HL-60/S4 treated with retinoic acid at 250 ng/mL for 4 days and 3 days (cell line): ENCODE results near the gene VMAC.
"Not testable (repeated sequence)": the region's sequence is repeated elsewhere in the genome, so short reads cannot be mapped to it uniquely, and the experiment has no call there.

Source experiments
- in situ Hi-C: fragments of 300-500 bp; cut with MboI; formaldehyde crosslinking; loops from 2 replicates; pipeline ENCODE4 v1.7.0; 2022; ENCODE audit warnings: low sequenced_read_pairs

The VMAC gene

DNA sequence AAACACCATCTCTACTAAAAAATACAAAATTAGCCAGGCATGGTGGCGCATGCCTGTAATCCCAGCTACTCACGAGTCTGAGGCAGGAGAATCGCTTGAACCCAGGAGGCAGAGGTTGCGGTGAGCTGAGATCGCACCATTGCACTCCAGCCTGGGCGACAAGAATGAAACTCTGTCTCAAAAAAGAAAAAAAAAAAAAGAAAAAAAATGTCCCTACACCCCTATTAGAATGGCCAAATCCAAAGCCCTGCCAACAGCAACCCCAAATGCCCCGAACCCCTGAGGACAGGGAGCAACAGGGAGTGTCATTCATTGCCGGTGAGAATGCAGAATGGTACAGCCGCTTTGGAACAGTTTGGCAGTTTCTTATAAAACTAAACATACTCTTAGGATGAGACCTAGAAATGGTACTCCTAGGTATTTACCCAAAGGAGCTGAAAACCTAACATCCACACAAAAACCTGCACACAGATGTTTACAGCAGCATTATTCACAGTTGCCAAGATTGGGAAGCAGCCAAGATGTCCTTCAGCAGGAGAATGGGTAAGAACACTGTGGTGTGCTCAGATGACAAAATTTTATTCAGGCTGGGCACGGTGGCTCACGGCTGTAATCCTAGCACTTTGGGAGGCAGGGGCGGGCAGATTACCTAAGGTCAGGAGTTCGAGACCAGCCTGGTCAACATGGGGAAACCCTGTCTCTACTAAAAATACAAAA, 21.4 kb upstream of the VMAC start:
- in situ Hi-C loops, result not testable (repeated sequence)

DNA sequence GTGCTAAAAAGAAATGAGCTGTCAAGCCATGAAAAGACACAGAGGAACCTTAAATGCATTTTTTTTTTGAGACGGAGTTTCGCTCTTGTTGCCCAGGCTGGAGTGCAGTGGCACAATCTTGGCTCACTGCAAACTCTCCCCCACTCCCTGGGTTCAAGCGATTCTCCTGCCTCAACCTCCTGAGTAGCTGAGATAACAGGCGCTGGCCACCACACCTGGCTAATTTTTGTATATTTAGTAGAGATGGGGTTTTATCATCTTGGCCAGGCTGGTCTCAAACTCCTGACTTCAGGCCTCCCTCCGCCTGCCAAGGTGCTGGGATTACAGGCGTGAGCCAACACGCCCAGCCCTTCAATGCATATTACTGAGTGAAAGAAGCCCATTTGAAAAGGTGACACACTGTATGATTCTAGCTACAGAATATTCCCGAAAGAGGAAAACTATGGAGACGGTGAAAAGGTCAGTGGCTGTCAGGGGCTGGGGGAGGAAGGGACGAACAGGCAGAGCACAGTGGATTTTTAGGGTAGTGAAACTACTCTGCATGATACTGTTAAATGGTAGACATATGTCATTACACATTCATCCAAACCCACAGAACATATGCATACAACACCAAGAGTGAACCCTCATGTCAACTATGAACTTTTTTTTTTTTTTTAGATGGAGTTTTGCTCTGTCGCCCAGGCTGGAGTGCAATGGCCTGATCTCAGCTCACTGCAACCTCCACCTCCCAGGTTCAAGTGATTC, 20.4 kb upstream of the VMAC start:
- in situ Hi-C loops, result not testable (repeated sequence)

DNA sequence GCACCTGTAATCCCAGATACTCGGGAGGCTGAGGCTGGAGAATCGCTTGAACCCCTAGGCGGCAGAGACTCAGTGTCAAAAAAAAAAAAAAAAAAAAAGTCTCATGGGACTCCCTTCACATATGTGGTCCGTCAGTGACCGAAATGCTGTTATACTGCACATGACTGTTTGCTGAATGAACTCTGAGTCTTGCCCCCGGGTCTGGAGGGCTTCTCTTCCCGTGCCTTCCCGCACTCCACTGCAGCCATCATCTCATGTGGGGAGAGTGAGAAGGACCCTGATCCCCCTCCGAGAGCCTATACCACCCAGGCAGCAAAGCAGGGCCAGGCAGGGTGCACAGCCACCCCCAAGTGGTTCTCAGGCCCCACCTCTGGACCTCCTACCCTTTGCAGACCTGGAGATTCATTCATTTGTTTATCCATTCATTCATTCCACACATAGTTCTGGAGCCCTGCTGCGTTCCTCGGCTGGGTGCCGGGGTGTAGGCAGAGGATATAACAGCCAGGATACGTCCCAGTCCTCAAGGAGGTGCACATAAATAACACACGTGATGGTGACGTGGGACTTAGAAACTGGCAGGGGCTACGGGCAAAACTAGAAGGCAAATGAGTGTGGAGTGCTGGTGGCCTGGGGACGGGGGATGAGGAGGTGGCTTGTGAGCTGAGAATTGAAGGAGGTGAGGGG, 15.2 kb upstream of the VMAC start:
- in situ Hi-C loops, result no loop called here

DNA sequence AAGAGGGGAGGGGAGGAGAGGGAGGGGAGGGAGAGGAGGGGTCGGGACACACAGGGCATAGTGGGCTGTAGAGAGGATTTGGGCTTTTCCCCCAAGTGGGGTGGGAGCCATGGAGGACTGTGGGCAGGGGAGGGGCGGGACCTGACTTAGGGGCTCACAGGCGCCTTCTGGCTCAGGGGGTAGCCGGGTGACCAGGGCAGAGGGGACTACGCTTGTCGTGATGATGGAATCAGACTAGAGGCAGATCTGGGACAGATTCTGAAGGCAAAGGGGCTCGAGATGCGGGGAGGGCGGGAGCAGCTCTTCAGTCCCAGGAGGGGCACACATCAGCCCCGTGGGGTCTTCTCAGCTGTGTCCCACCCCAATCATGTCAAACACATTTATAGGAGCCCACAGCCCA, 14.6 kb upstream of the VMAC start:
- in situ Hi-C loops, result no loop called here

DNA sequence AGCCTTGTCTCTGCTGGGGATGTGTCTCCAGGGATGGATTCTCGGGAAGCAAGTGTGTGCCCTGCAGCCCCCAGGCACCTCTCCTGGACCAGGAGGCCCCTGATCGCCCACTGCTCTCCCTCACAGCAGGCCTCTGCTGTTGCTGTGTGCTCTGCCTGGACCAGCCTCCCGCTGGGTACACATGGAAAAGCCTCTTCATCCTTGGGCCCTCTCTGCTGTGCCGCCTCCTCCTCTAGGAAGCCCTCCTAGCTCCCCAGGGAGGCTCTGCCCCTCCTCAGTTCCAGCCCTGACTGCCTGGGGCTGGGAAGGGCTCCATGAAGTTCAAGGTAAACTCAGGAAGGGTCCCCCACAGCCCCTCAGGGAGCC, 13.1 kb upstream of the VMAC start:
- in situ Hi-C loops, result no loop called here

DNA sequence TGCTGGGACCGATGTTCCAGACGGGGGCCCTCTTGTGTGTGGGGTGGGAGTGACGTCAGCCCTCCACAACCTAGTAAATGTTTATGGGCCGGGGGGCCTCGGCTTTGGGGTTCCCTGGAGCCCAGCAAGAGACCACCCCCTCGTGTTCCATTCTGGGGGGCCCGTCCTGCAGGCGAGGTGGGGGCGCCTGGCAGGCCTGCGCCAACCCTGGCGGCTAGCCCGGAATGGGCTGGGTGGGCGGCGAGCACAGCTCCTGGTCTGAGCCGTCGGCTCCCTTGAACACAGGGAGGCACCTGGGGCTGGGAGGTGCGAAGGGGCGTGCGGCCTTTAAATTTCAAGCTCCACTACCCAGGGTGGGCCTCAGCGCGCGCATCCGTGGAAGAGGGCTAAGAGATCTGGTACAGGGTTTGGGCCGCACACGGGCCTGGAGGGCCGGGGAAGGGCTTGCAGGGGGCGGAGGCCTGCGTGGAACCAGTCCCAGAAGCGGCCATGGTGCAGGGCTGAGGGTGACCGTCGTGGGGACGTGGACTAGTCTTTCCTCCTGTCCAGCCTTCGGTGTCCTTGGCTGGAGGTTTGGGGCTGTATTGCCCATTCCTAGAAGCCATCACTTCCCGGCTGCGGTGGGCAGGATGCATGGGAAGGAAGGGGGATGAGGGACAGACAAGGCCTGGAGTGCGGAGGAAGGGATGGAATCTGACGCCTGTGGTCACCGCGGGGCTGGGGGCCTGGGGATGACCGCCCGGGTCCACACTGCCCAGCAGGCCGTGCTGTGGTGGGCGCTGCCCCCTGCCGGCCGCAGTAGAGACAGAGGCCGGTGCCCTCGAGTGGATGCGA, 12.5 kb upstream of the VMAC start:
- in situ Hi-C loops, result no loop called here

DNA sequence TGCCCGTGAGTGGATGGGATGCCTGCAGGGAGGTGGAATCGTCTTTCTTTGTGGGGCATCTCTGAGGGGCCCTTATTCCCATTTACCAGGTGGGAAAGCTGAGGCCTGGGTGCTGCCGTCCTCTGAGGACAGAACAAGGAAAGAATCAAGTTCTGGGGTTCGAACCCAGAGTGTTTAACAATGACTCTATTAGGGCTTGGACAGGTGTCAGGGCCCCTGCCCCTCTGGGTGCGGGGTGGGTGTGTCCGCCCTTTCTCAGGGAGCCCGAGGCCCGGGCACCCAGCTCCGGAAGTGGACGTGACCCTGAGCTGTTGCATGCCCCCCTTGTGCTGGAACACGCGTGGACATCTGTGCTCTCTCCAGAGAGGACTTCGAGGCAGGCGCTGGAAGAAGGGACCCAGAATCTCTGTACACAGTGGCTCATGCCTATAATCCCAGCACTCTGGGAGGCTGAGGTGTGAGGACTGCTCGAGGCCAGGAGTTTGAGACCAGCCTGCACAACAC, 11.8 kb upstream of the VMAC start:
- in situ Hi-C loops, result no loop called here

DNA sequence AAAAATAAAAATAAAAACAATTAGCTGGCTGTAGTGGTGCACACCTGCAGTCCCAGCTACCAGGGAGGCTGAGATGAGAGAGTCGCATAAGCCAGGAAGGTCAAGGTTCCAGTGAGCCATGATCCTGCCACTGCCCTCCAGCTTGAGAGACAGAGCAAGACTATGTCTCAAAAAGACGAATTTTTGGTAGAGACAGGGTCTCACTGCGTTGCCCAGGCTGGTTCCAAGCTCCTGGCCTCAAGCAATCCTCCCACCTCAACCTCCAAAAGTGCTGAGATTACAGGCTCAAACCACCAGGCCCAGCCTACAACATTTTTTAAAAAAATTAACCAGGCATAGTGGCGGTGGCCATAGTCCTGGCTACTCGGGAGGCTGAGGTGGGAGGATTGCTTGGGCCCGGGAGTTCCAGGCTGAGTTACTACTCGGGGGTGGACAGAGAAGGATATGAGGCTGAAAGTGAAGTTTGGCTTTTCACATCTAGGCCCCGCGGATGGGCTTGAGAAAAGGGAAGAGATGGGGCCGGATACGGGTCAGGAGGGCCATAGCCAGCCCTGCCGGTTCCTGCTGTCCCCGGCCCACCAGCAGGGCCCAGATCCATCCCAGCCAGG, 11.3 kb upstream of the VMAC start:
- in situ Hi-C loops, result no loop called here

DNA sequence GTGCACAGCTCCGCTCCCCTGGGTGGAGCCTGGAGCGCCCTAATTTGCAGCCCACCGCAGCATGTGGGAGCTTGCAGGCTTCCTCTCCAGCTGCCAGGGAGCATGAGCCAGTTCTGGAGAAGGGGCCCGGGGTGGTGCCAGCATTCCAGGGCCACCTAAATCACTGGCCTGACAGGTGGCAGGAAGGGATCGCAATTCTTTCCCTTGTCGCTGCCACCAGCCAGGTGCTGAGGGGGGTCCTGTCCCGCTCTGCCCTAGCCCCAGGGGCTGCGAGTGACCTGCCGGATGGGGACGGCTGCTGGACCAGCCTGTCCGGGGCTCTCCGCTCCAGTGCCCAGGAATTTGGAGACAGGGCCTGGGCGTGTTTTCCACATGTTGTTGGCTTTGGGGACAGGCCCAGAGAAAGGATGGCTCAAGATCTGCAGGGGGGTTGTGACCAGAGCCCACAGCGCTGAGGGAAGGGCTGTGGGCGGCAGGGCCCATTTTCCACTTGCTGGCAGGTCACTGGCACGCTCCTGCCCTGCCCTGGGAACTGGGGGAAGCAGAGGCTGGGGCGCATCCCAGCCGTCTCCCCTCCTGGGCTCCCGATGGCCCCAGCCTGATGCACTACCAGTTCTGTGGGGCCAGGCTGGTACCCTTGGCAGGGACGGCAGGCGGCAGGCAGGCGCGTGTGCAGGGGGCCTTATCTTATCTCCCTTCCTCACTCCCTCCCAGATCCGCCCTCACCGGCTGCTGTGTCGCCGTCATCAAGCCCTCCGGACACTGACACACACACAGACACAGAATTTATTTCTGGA, 10.6 kb upstream of the VMAC start:
- in situ Hi-C loops, result no loop called here

DNA sequence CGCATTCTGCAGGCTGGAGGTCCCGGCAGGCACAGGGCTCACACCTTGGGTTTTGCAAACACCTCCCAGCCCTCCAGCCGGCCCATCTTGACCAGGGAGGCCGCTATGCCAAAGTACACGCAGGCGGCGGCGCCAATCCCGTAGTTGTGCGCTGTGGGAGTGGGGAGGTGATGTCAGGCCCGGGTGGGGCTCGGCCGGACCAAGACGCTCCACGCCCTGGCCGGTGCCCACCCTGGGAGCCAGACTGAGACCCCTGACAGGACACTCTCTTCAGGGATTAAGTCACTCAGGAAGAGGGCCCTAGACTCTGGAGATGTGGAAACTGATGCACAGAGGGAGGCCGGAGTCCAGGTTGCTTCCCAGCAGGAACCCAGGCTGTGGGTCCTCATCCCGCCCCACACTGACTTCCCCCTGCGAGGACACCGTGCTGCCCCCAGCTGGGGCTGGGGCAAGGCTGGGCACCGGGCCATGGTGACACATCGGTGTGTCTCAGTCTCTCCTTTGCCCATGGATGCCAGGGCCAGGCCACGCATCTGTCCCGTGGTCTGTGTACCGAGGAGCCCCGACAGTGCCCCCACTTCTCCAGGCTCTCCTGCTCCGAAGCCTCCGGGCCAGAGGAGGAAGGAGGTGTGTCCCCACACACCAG, 9.8 kb upstream of the VMAC start:
- in situ Hi-C loops, result no loop called here

DNA sequence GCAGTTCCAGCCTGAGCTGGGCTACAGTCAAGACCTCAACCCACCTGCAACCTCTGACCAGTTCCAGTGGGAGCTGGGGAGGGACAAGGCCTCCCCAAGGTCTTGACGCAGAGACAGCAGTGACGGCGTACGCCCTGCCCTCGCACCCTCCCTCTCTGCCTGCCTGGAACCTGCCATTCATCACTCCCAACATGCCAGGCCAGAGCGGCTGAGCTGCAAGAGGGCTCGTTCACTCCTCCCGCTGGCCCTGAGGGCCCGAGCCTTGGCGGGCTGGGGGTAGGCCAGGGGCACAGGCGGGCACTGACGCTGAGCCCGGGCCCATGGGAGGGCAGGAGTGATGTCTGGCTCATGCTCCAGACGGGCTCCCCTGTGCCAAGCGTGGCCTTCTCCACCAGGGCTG, 9.3 kb upstream of the VMAC start:
- in situ Hi-C loops, result no loop called here

DNA sequence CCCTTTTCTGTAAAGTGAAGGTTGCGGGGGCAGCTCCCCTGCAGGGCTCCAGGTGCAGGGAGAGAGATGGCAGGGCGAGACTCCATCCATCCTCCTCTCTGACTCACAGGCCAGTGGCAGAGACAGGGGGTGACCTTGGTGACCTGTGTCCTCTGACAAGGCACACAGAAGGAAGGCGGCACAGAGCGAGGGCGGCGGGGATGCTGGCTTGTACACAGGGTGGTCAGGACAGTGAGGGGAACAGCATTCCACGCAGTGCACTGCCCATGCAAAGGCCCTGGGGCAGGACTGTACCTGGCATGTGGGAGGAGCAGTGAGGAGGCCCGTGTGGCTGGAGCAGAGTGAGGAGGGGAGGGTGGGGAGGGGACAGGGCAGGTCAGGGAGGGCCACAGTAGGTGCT, 8.8 kb upstream of the VMAC start:
- in situ Hi-C loops, result no loop called here

DNA sequence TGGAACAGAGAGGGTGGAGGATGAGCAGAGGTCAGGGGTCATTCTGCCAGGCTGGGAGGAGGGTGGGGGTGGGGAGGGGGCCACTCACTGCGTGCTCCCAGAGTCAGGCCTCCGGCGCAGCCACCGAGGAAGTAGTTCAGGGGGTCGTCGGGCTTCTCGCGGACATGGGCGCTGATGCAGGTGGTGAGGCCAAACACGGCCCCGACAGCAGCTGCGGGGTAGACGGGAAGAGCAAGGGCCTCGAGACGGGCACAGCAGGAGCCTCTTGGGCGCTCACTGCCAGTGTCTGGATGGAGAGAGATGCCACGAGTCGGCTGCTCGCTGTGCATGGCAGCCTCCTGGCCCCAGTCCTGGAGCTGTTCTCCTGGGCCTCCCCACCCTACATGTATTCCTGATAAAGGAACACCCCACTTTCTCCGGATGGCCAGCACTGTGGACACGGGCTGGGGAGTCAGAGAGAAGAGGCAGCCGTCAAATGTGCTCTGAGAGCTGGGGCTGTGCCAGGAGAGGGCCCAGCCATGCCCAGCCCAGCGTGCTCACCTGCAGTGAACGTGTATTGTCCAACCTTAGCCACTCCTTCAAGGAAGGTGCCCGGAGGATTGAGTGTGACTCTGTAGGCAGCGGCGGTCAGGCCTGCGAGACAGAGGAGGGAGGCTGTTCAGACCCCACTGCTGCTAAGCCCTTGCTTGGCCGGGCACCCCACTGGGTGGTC, 8.2 kb upstream of the VMAC start:
- in situ Hi-C loops, result no loop called here

DNA sequence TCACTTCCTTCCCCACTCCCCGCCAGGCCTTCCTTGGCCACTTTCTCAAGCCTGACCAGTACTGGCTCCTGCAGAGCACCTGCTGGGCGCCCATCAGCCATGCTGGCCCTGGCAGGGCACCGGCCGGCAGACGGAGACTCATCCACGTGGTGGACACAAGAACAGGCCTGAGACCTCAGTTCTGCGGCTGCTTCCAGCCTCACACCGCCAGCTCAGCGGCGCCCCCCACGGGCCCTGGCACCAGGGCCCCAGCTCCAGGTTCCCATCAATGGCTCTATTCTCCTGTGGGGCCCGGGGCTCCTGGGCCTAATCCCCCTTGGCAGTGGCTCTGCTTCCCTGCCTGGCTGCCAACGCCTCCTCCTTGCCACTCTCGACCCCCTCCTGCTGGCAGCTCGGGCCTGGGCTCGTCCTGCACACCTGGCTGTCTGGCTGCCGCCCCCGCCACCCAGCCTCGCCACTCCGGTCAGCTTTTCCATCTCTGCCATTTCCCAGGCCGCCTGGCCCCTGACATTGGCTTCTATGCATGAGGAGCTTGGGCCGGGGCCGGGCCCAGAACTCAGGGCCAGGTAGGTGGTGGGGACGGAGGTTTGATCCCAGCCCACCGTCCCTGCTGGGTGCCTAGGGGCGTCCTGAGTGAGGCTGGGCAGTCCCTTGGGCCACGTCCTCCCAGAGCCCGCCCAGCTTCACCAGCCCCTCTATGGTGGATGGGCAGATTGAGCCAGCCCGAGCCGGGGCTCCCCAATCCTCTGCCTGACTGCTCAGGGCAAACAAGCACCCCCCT, 7.3 kb upstream of the VMAC start:
- in situ Hi-C loops, result no loop called here

DNA sequence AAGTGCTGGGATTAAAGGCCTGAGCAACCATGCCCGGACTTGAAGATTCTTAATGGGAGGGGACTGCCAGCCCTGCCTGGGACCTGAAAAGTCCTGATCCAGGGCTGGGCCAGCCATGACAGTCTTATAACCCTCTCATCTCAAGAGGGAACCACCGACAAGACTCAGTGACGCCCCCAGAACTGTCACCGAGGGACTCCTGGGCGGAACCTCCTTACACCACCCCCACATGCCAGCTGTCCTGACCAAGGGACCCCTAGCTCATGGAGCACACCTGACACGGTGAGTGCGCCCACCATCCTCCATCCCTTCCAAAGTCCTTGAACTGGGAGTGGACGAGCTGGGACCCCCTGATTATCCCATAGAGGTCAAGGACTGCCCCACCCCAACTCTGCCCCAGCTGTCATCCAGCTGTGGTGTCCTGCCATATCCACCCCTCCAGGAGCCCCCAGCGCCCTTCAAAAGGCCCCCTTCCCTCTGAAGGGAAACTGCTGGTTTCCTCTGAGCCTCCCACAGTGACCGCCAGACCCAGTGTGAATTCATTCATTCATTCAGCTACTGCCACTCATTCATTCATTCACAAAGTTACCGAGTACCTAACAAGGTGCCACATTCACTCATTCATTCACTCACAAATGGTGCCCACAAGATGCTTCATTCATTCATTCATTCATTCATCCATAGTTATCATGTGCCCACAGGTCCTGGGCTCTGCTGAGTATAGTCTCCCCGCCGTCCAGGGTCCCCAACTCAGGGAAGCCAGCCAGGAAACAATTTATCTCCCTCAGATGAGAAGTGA, 4.7 kb upstream of the VMAC start:
- in situ Hi-C loops, result no loop called here

DNA sequence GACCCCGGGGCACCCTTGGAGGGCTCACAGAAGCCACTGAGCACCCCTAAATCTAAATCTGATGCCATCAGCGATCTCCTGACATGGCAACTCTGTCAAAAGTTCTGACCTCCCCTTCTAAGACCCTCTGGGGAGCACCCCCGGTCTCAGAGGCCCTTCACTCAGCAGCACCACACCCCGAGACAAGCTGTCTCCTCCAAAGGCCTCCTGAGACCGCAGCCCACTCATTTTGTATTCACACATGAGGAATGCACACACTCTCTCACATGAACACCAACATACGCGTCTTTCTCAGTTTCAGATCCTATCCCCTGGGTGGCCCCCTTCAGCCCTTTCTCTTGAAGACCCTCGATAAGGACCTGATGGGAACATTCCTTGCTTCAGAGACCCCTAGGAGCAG, 3.7 kb upstream of the VMAC start:
- in situ Hi-C loops, result no loop called here

DNA sequence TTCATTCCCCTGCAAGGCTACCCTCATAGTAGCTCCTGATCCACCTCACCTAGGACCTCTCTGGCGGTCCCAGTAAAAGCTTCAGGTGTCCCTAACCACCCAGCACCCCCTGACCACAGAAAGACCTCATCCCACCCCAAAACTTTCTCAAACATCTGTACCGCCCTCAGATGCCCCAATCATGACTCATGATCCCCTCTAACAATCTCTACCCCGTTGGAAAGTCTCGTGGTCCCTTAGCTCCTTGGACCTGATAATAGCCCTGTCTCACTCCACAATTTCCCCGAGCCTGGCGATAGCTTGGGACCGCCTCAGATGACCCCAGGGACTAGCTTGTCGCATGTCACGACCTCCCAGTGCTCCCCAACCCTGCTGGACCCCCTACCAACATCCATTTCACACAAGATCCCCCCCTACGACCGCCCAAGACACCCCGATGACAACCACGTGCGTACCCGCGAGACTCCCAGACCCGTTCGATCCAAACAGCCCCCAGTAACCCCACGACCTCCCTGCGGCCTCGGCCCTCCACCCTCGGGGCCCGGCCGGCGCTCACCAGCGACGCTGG, 1.5 kb upstream of the VMAC start:
- in situ Hi-C loops, result no loop called here
